ENCODE data around the gene FGFR1OP2. TPM values are rescaled to one million over a fixed set of nuclear protein-coding genes. Genes with fewer than 3 reads are reported as not detected.
"Not testable (repeated sequence)": the region's sequence is repeated elsewhere in the genome, so short reads cannot be mapped to it uniquely, and the experiment has no call there.

The FGFR1OP2 gene
- total RNA-seq, 2 experiments from 2014 or later, result 76.8 to 78.6 TPM

GRCh38 chr12:26935636-26936378 is 2.5 kb upstream of the FGFR1OP2 start:
- DNase-seq, result no peak
- CTCF ChIA-PET, result interaction anchor here (1.4 to 2.2 kb wide), 2 partner anchors 51 to 79 kb away, joined by 5 to 14 read pairs; partner anchors contain the start of gene TM7SF3
- no peaks in the 10 kb centered on the region for H3K27me3 Mint-ChIP-seq
- peak overlapping the region; percentile 97 for H3K27ac Mint-ChIP-seq
- H3K4me3 Mint-ChIP-seq, result peak overlapping the region; percentile 98
- no peak for ATAC-seq
- peaks cover 48% of the 10 kb centered on the region for H3K4me1 Mint-ChIP-seq
- no peaks in the 10 kb centered on the region for H3K9me3 Mint-ChIP-seq (ENCODE audit: low read depth)
- H3K36me3 Mint-ChIP-seq, result peaks cover 42% of the 10 kb centered on the region

- H3K36me3 Mint-ChIP-seq, result peaks cover 40% of the 10 kb centered on the region
- DNase-seq (no peak), ATAC-seq (no peak)
- peak overlapping the region; percentile 98 for H3K4me3 Mint-ChIP-seq
- peak overlapping the region; percentile 97 for H3K27ac Mint-ChIP-seq
- CTCF ChIA-PET, result interaction anchor here (0.8 to 2.2 kb wide), 3 partner anchors 78 to 370 kb away, joined by 3 to 14 read pairs (median 4); partner anchors contain the start of genes ITPR2 and TM7SF3
- peaks cover 49% of the 10 kb centered on the region for H3K4me1 Mint-ChIP-seq
- no peaks in the 10 kb centered on the region for H3K9me3 Mint-ChIP-seq (ENCODE audit: low read depth)
- H3K27me3 Mint-ChIP-seq, result no peaks in the 10 kb centered on the region
Measured at GRCh38 chr12:26936559-26937442, 1.5 kb upstream of the FGFR1OP2 start.

- peaks cover 35% of the 10 kb centered on the region for H3K36me3 Mint-ChIP-seq
- H3K27me3 Mint-ChIP-seq, result no peaks in the 10 kb centered on the region
- H3K4me3 Mint-ChIP-seq, result peak overlapping the region; percentile 98
- CTCF ChIA-PET, result interaction anchor here (0.8 to 1.0 kb wide), 2 partner anchors 104 to 369 kb away, joined by 3 to 4 read pairs; partner anchors contain the start of gene ITPR2
- ATAC-seq, result no peak
- H3K9me3 Mint-ChIP-seq (ENCODE audit: low read depth), result no peaks in the 10 kb centered on the region
- H3K4me1 Mint-ChIP-seq, result peaks cover 49% of the 10 kb centered on the region
- H3K27ac Mint-ChIP-seq, result peak overlapping the region; percentile 97
- no peak for DNase-seq
Measured at GRCh38 chr12:26937443-26937862, 817 bp upstream of the FGFR1OP2 start.

GRCh38 chr12:26938701-26939062 is 412 bp downstream of the FGFR1OP2 start:
- ATAC-seq (no peak), DNase-seq (peak; percentile 62)
- Mint-ChIP-seq H3K9me3 (ENCODE audit: low read depth) (no peaks in the 10 kb centered on the region), H3K4me3 (peak overlapping the region; percentile 98), H3K27ac (peak overlapping the region; percentile 97), H3K36me3 (peaks cover 31% of the 10 kb centered on the region), H3K4me1 (peaks cover 48% of the 10 kb centered on the region), H3K27me3 (no peaks in the 10 kb centered on the region)
- CTCF ChIA-PET, result interaction anchor here (0.7 kb wide), 1 partner anchor 53 kb away, joined by 3 read pairs; no protein-coding TSS in a partner anchor

GRCh38 chr12:26939192-26939832 is 1.0 kb downstream of the FGFR1OP2 start:
- H3K27ac Mint-ChIP-seq, result peak overlapping the region; percentile 97
- H3K4me3 Mint-ChIP-seq, result peak overlapping the region; percentile 98
- H3K36me3 Mint-ChIP-seq, result peaks cover 34% of the 10 kb centered on the region
- peaks cover 51% of the 10 kb centered on the region for H3K4me1 Mint-ChIP-seq
- H3K27me3 Mint-ChIP-seq, result no peaks in the 10 kb centered on the region
- CTCF ChIA-PET, result interaction anchor here (0.7 kb wide), 2 partner anchors 54 to 75 kb away, joined by 3 read pairs; partner anchors contain the start of gene TM7SF3
- no peak for DNase-seq
- ATAC-seq, result no peak
- no peaks in the 10 kb centered on the region for H3K9me3 Mint-ChIP-seq (ENCODE audit: low read depth)

GRCh38 chr12:26939953-26940352 is 1.7 kb downstream of the FGFR1OP2 start:
- Mint-ChIP-seq H3K36me3 (peaks cover 32% of the 10 kb centered on the region), H3K4me1 (peaks cover 46% of the 10 kb centered on the region), H3K27ac (peak overlapping the region; percentile 97), H3K4me3 (peak overlapping the region; percentile 98), H3K27me3 (no peaks in the 10 kb centered on the region), H3K9me3 (ENCODE audit: low read depth) (no peaks in the 10 kb centered on the region)
- DNase-seq (no peak), ATAC-seq (no peak)
- CTCF ChIA-PET, result interaction anchor here (0.7 kb wide), 1 partner anchor 74 kb away, joined by 3 read pairs; the partner anchor contains the start of gene TM7SF3

- no peak for DNase-seq
- Mint-ChIP-seq H3K4me1 (peaks cover 39% of the 10 kb centered on the region), H3K9me3 (ENCODE audit: low read depth) (no peaks in the 10 kb centered on the region), H3K27me3 (no peaks in the 10 kb centered on the region), H3K36me3 (peaks cover 30% of the 10 kb centered on the region), H3K27ac (peak overlapping the region; percentile 97), H3K4me3 (peak overlapping the region; percentile 98)
- CTCF ChIA-PET, result interaction anchor here (1.5 to 3.4 kb wide), 2 partner anchors 13 to 73 kb away, joined by 5 to 21 read pairs; partner anchors contain the start of gene TM7SF3
- no peak for ATAC-seq
Measured at GRCh38 chr12:26940516-26941214, 2.4 kb downstream of the FGFR1OP2 start.

GRCh38 chr12:26941215-26941594 is 2.9 kb downstream of the FGFR1OP2 start:
- H3K27me3 Mint-ChIP-seq, result no peaks in the 10 kb centered on the region
- no peaks in the 10 kb centered on the region for H3K9me3 Mint-ChIP-seq (ENCODE audit: low read depth)
- peak overlapping the region; percentile 98 for H3K4me3 Mint-ChIP-seq
- DNase-seq (no peak), ATAC-seq (no peak)
- H3K27ac Mint-ChIP-seq, result peak overlapping the region; percentile 96
- peaks cover 38% of the 10 kb centered on the region for H3K4me1 Mint-ChIP-seq
- CTCF ChIA-PET, result interaction anchor here (0.7 to 3.4 kb wide), 3 partner anchors 10 to 72 kb away, joined by 3 to 21 read pairs (median 5); partner anchors contain the start of gene TM7SF3
- H3K36me3 Mint-ChIP-seq, result peaks cover 35% of the 10 kb centered on the region

- ATAC-seq (no peak), DNase-seq (no peak)
- Mint-ChIP-seq H3K4me1 (peaks cover 41% of the 10 kb centered on the region), H3K4me3 (no peak overlapping the region), H3K27me3 (no peaks in the 10 kb centered on the region), H3K9me3 (ENCODE audit: low read depth) (peaks cover 6% of the 10 kb centered on the region), H3K36me3 (peaks cover 58% of the 10 kb centered on the region), H3K27ac (no peak overlapping the region)
- CTCF ChIA-PET, result no interaction called here
Measured at GRCh38 chr12:26948309-26948708, 10.0 kb downstream of the FGFR1OP2 start.

- Mint-ChIP-seq H3K4me3 (no peak overlapping the region), H3K36me3 (peaks cover 45% of the 10 kb centered on the region), H3K4me1 (peaks cover 18% of the 10 kb centered on the region), H3K9me3 (ENCODE audit: low read depth) (peaks cover under 1% of the 10 kb centered on the region), H3K27me3 (no peaks in the 10 kb centered on the region), H3K27ac (no peak overlapping the region)
- CTCF ChIA-PET, result interaction anchor here (0.7 to 1.7 kb wide), 3 partner anchors 12 to 186 kb away, joined by 3 to 5 read pairs (median 3); partner anchors contain the start of gene TM7SF3
- ATAC-seq (no peak), DNase-seq (no peak)
Measured at GRCh38 chr12:26953447-26953846, 15.2 kb downstream of the FGFR1OP2 start.

GRCh38 chr12:26954027-26954426 is 15.8 kb downstream of the FGFR1OP2 start:
- peaks cover 40% of the 10 kb centered on the region for H3K36me3 Mint-ChIP-seq
- no peak overlapping the region for H3K4me3 Mint-ChIP-seq
- ATAC-seq (no peak), DNase-seq (no peak)
- H3K27ac Mint-ChIP-seq, result no peak overlapping the region
- H3K9me3 Mint-ChIP-seq (ENCODE audit: low read depth), result no peaks in the 10 kb centered on the region
- CTCF ChIA-PET, result interaction anchor here (1.5 to 1.7 kb wide), 2 partner anchors 12 to 60 kb away, joined by 3 to 5 read pairs; partner anchors contain the start of gene TM7SF3
- H3K4me1 Mint-ChIP-seq, result peaks cover 18% of the 10 kb centered on the region
- H3K27me3 Mint-ChIP-seq, result no peaks in the 10 kb centered on the region

GRCh38 chr12:26961391-26961790 is 23.1 kb downstream of the FGFR1OP2 start:
- H3K9me3 Mint-ChIP-seq (ENCODE audit: low read depth); H3K27ac Mint-ChIP-seq; ATAC-seq; H3K4me1 Mint-ChIP-seq; H3K4me3 Mint-ChIP-seq; H3K27me3 Mint-ChIP-seq; DNase-seq; CTCF ChIA-PET: not testable (repeated sequence)
- H3K36me3 Mint-ChIP-seq, result peaks cover 40% of the 10 kb centered on the region
